Stimulated activated CD4-positive, alpha-beta T cell treated with anti-CD3 and anti-CD28 coated beads, Interleukin-2, amount 100 ng/mL, for 24 hours (primary cell): ENCODE measurements around the gene CCDC107.

ENCODE experiments used
- DNase-seq, 2 donors: peaks; one replicate each; pipeline ENCODE4 v3.0.0-alpha.2; 2020

The CCDC107 gene

DNA sequence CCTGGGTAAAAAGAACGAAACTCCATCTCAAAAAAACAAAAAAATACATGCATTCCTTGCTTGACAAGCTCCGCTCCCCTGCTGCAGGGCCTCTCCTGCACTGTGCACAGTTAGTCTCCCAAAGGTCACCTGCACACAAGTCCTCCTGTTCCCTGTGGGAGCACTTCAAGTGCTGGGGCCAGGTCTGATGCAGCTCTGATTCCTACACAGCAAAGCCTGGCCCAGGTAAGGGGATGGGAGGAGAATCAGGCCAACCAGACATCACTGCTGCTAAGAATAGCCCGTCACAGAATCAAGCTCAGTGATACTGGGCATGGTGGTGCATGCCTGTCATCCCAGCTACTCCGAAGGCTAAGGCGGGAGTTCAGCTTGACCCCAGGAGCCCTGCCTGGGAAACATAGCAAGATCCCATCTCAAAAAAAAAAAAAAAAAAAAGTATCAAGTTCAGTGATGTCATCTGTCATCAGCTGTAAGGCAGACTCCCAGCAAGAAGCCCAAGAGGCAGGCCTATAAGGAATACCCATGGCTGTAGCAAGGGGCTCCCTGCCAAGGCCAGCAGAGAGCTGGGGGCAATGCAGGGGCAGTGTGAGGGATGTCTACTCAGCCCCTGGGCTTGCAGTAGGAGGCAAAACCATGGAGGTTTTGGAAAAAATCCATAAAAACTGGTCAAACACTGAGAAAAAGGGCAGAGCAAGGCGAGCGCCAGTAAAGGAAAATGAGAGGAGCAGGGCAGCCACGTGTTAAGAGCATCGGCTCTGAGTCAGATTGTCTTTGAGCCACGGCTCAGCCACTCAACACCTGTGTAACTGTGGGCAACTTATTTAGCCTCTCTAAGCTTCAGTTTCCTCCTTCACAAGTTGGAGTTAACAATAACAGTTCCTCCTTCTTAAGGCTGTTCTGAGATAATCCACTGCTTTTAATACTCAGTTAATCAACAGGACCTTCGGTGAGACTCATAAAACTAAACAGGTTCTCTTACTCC, 28.4 kb downstream of the CCDC107 start:
- no peak for DNase-seq

- no peak for DNase-seq
Observed at GRCh38 chr9:35687306-35687705, 29.2 kb downstream of the CCDC107 start.

DNA sequence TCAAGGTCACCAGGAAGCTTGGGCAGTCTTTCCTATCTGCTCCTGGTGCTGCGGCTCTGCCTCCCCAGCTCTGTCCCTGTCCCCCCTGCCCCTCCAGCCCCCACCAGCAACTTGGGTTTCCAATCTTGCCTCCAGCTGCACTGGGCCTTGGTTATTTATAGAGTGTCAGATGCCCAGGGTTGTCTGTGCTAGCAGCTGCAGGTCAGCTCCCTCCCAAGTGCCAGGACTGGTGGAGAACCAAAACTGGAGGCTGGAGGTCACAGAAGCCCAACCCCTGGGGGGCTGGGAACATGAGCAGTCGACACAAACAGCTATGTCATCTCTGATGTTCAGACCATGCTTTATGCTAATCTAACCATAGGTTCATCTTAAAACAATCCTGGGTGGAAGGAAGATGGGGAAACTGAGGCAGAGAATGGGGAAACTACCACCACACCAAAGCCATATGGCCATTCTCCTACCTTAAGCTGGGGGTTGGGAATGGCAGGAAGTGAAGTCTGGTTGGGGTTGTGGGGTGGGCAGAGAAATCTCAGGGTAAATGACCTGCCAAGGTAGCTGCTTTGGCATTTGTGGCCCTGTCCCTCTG, 30.0 kb downstream of the CCDC107 start:
- DNase-seq = no peak

- DNase-seq = peak in 1 of 2 donors; percentile 21
Observed at GRCh38 chr9:35688558-35689541, 30.8 kb downstream of the CCDC107 start.

- DNase-seq = no peak
Observed at GRCh38 chr9:35689542-35690293, 31.6 kb downstream of the CCDC107 start, which contains the start of gene TPM2. Gene TPM2 (minus strand): TSS chr9:35689925. CDS start chr9:35689817, 108 bp downstream.

- DNase-seq = no peak
Observed at GRCh38 chr9:35690294-35690613, 32.2 kb downstream of the CCDC107 start.

DNA sequence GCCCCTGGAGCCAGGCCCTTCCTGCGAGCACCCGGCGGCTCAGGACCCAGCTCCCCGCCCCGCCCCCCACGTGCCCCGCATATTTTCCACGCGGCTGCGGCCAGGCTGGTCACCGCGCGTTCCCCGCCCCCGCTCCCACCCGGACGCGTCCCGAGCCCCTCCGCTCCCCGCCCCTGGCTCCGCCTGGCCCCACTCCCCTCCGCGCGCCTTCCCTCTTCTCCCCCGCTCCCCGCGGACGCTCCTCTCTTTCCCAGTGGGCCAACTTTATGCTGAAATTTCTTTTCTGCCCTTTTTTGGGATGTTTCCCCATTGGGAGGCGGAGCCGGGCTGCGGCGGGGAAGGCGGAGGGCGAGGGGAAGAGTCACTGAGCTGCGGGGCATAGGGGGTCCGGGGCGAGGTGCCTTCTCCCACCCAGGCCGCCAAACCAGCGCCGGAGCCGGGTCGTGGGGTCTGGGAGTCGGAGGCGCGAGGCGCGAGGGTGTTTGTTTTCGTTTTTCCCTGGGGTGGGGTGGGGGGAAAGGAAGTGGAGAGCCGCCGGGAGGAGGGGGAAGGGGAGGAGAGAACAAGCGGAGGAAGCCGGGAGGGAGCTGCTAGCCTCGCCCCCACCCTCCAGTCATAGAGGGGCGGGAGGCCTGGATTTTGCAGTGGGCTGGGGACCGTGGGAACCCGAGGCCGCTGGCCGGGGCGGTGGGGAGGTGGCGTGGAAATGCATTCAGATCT, 32.7 kb downstream of the CCDC107 start:
- peak; percentile 48 to 63 for DNase-seq

- no peak for DNase-seq
Observed at GRCh38 chr9:35691334-35691650, 33.2 kb downstream of the CCDC107 start.

- no peak for DNase-seq
Observed at GRCh38 chr9:35691757-35692301, 33.7 kb downstream of the CCDC107 start.

- no peak for DNase-seq
Observed at GRCh38 chr9:35695943-35696401, 37.9 kb downstream of the CCDC107 start.

DNA sequence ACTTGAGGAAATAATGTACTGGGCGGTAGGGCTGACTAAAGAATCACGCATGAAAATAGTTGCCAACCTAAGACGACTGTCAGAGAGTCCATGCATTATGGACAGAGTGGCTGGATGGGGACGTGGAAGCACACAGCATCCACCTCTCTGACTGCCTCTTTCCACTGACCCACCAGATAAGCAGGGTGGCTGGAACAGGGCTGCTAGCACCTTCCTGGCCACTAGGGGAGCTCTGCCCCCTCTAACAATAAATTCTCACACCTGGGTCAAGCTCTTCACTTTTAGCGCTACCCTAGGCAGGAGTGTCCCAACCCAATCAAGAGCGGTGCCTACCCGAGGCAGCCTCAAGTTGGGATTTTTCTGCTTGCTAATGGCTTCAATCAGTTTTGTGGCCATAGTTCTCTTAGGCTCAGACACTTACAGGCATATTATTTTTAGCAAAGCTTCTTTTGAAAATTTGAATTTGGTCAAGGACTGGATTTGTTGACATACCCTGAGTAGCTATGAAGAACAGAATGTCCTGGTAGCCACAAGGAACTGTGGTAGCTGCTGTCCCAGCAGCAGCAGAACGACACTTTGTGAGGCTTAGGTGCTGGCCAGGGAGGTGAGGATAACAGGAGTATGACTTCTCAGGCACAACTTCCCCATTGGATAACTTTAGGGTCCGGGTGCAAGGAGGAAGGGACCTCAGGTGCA, 38.6 kb downstream of the CCDC107 start:
- peak; percentile 59 to 63 for DNase-seq

DNA sequence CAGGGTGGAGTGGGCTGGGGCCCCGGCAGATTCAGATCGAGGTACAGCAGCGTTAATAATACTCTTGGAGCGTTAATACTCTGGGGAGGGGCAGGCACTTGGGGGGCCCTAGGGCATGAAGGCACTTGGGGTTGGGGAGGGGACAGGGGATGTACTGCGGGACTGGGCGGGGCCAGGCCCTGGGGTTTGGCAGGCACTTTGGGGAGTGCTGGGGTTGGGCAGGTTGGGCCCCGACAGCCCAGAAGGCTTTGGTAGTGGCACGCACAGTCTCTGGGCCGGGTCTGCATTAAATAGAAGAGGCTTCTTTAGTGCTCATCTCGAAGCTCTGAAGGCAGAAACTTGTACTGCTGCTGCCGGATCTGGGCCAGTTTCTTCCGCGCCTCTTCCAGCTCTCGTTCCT, 39.4 kb downstream of the CCDC107 start:
- DNase-seq = no peak

- no peak for DNase-seq
Observed at GRCh38 chr9:35698231-35698630, 40.1 kb downstream of the CCDC107 start.

- DNase-seq = no peak
Observed at GRCh38 chr9:35700031-35700430, 41.9 kb downstream of the CCDC107 start.

- no peak for DNase-seq
Observed at GRCh38 chr9:35700942-35701341, 42.9 kb downstream of the CCDC107 start.

DNA sequence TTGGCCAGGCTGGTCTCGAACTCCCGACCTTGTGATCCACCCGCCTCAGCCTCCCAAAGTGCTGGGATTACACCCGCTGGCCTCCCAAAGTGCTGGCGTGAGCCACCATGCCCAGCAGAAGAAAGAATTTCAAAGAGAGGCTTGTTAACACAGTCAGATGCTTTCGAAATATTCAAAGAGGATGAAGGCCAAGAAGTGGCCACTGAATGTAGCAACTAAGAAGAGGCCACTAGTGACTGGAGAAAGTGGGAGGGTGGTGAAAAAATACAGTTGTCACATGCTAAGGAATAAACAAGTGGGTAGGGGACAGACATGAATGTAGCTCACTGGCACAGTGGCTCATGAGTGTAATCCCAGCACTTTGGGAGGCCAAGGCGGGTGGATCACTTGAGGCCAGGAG, 44.6 kb downstream of the CCDC107 start:
- no peak for DNase-seq

- no peak for DNase-seq
Observed at GRCh38 chr9:35703906-35704672, 46.0 kb downstream of the CCDC107 start.

GRCh38 chr9:35705372-35705771, 47.3 kb downstream of the CCDC107 start:
- DNase-seq = no peak

GRCh38 chr9:35705836-35706430, 47.8 kb downstream of the CCDC107 start:
- no peak for DNase-seq
